Hepatocyte (in vitro differentiated cells): ENCODE measurements around the gene ME2. TPM values are rescaled to one million over a fixed set of nuclear protein-coding genes. Genes with fewer than 3 reads are reported as not detected.

ENCODE experiments used
- DNase-seq: peaks from one replicate; pipeline ENCODE4 v3.0.0-alpha.2; 2016; ENCODE audit warnings: low spot score
- H2AFZ ChIP-seq: fragments of 200-600 bp; sonication (generic); 2 replicates; pipeline ENCODE4 v1.6.0; 2016; ENCODE audit warnings: antibody characterized with exemption, mild to moderate bottlenecking
- H3K27ac ChIP-seq: fragments of 200-600 bp; sonication (generic); 2 replicates; pipeline ENCODE4 v1.5.1; 2016; ENCODE audit warnings: mild to moderate bottlenecking
- H3K27me3 ChIP-seq: fragments of 200-600 bp; sonication (generic); 2 replicates; pipeline ENCODE4 v1.6.1; 2016
- H3K36me3 ChIP-seq: fragments of 200-600 bp; sonication (generic); replicated peaks from 2 replicates; pipeline ENCODE4 v1.5.1; 2016; ENCODE audit warnings: low read depth; ENCODE audit not compliant: insufficient read depth
- H3K4me1 ChIP-seq: fragments of 200-600 bp; sonication (generic); 2 replicates; pipeline ENCODE4 v1.5.1; 2016; ENCODE audit warnings: mild to moderate bottlenecking, moderate library complexity; ENCODE audit not compliant: insufficient read depth
- H3K4me2 ChIP-seq: fragments of 200-600 bp; sonication (generic); 2 replicates; pipeline ENCODE4 v1.6.0; 2016
- H3K4me3 ChIP-seq: fragments of 200-600 bp; sonication (generic); 2 replicates; pipeline ENCODE4 v1.5.1; 2016; ENCODE audit warnings: mild to moderate bottlenecking
- H3K79me2 ChIP-seq: fragments of 200-600 bp; sonication (generic); 2 replicates; pipeline ENCODE4 v1.6.0; 2017; ENCODE audit warnings: mild to moderate bottlenecking
- H3K9me2 ChIP-seq: fragments of 200-600 bp; sonication (generic); replicated peaks from 2 replicates; pipeline ENCODE4 v1.6.0; 2017; ENCODE audit warnings: mild to moderate bottlenecking; ENCODE audit not compliant: insufficient read depth
- H3K9me3 ChIP-seq: fragments of 200-600 bp; sonication (generic); 2 replicates; pipeline ENCODE4 v1.5.1; 2016; ENCODE audit warnings: low read depth, mild to moderate bottlenecking
- H4K20me1 ChIP-seq: fragments of 200-600 bp; sonication (generic); 2 replicates; pipeline ENCODE4 v1.6.0; 2016; ENCODE audit warnings: mild to moderate bottlenecking; ENCODE audit not compliant: insufficient read depth, poor library complexity, severe bottlenecking
- EZH2 ChIP-seq: fragments of 200-600 bp; sonication (generic); IDR thresholded peaks from 2 replicates; pipeline ENCODE4 v1.6.1; 2016; ENCODE audit warnings: antibody characterized with exemption, mild to moderate bottlenecking, borderline replicate concordance
- EZH2phosphoT487 ChIP-seq: fragments of 200-600 bp; sonication (generic); IDR thresholded peaks from one replicate; pipeline ENCODE4 v1.6.1; 2018; ENCODE audit warnings: antibody characterized with exemption, mild to moderate bottlenecking, low read depth, moderate library complexity; ENCODE audit not compliant: unreplicated experiment, severe bottlenecking
- WGBS: methylation state at CpG from one replicate; pipeline ENCODE4 v1.1.6; 2016; ENCODE audit warnings: low lambda C conversion rate; ENCODE audit errors: missing lambda C conversion rate; 5-methylcytosine and 5-hydroxymethylcytosine counted together
- polyA plus RNA-seq: library from polyadenylated mRNA; unstranded; fragments of >200 nt; fragmentation: Nextera tagmentation; extraction: Ambion mirVana; gene quantifications from 2 replicates; pipeline ENCODE4 v1.2.1, GENCODE V29; 2016
- total RNA-seq: library from RNA; depleted of rRNA; stranded (reverse); fragments of >200 nt; gene quantifications from 2 replicates; pipeline ENCODE4 v1.2.3, GENCODE V29; 2014
- TF ChIP-seq, protein P1 (sequence below): fragments of 200-600 bp; sonication (generic); IDR thresholded peaks from 2 replicates; pipeline ENCODE4 v1.5.1; 2016; ENCODE audit warnings: antibody characterized with exemption, mild to moderate bottlenecking; ENCODE audit not compliant: poor library complexity

ME2 gene
- total and polyA plus RNA-seq, 2 experiments from 2014 or later: 33.6 to 45.8 TPM

DNA sequence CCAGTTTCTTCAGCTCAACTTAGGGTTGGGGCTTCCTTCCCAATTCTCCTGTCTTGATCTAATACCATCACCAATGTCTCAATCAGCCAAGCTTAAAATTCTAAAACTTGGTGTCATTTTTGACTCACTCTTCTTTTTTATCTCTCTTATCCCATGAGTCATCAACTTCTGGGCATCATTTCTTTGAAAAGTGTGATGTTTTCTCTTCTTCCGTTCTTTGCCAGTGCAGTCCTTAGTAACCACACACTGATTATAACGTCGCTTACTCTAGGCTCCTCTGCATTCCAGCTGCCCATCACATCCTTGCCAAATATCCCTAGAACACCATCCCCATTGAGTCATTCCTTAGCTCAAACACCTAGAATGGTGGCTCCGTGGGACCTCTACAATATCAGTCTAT lies 31.7 kb upstream of the ME2 start:
- H3K4me2 ChIP-seq: no peak overlapping the region
- H3K4me3 ChIP-seq: no peak overlapping the region
- TF ChIP-seq, protein P1, sequence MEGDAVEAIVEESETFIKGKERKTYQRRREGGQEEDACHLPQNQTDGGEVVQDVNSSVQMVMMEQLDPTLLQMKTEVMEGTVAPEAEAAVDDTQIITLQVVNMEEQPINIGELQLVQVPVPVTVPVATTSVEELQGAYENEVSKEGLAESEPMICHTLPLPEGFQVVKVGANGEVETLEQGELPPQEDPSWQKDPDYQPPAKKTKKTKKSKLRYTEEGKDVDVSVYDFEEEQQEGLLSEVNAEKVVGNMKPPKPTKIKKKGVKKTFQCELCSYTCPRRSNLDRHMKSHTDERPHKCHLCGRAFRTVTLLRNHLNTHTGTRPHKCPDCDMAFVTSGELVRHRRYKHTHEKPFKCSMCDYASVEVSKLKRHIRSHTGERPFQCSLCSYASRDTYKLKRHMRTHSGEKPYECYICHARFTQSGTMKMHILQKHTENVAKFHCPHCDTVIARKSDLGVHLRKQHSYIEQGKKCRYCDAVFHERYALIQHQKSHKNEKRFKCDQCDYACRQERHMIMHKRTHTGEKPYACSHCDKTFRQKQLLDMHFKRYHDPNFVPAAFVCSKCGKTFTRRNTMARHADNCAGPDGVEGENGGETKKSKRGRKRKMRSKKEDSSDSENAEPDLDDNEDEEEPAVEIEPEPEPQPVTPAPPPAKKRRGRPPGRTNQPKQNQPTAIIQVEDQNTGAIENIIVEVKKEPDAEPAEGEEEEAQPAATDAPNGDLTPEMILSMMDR: no peak
- TF ChIP-seq EZH2phosphoT487 (no peak), EZH2 (no peak)
- no peak for DNase-seq
- H3K36me3 ChIP-seq: no peaks in the 10 kb centered on the region
- H3K79me2 ChIP-seq: no peaks in the 10 kb centered on the region
- no peak overlapping the region for H2AFZ ChIP-seq
- no peaks in the 10 kb centered on the region for H3K9me3 ChIP-seq
- WGBS: 91% methylated on average over 4 of the region's 4 CpGs
- no peaks in the 10 kb centered on the region for H4K20me1 ChIP-seq
- no peaks in the 10 kb centered on the region for H3K9me2 ChIP-seq
- H3K27me3 ChIP-seq: no peaks in the 10 kb centered on the region
- no peaks in the 10 kb centered on the region for H3K4me1 ChIP-seq
- no peak overlapping the region for H3K27ac ChIP-seq

DNA sequence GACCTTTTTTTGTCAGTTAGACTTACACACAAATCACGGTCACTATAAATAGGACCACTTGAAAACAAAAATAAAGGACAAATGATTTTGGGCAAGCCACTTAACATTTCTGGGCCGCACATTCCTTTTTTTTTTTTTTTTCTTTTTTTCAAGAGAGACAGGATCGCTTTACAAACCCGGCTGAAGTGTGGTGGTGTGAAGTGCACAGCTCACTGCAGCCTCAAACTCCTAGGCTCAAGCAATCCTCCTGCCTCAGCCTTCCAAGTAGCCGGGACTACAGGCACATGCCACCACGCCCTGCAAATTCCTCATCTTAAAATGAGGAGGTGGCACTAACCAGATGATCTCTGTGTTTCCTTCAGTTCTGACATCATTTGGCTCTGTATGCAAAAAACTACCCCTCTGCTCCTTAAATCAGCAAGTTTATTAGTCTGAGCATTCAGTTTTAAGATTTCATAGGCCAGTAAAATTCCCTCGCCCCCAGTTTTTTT lies 30.8 kb upstream of the ME2 start:
- Histone ChIP-seq H3K36me3 (no peaks in the 10 kb centered on the region), H3K9me2 (no peaks in the 10 kb centered on the region), H3K4me2 (no peak overlapping the region), H3K4me1 (no peaks in the 10 kb centered on the region), H4K20me1 (no peaks in the 10 kb centered on the region), H3K27ac (no peak overlapping the region), H3K9me3 (no peaks in the 10 kb centered on the region), H2AFZ (no peak overlapping the region), H3K27me3 (no peaks in the 10 kb centered on the region), H3K4me3 (no peak overlapping the region), H3K79me2 (no peaks in the 10 kb centered on the region)
- no peak for DNase-seq
- WGBS: 69% methylated on average over 7 of the region's 7 CpGs
- TF ChIP-seq EZH2 (no peak), EZH2phosphoT487 (no peak)
- TF ChIP-seq, protein P1: no peak

DNA sequence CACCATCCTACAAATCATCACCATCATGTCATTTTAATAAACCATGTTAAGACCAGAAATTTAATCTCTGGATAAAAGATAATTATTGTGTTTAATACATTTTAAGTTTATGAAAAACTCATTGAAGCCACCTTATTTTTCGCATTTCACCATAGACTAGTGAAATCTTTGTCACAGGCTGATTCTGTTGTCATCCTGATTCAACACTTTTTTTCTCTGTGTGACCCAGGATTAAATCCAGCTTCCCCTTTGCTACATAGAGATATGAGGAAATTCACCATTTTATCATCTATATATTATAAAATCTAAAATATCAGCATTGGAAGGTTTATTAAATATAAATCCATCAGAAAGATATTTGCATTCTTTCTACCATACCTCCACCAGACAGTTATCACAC lies 29.9 kb upstream of the ME2 start:
- Histone ChIP-seq H3K4me1 (no peaks in the 10 kb centered on the region), H3K36me3 (no peaks in the 10 kb centered on the region), H3K79me2 (no peaks in the 10 kb centered on the region), H2AFZ (no peak overlapping the region), H3K9me2 (no peaks in the 10 kb centered on the region), H3K4me2 (no peak overlapping the region), H3K4me3 (no peak overlapping the region), H4K20me1 (no peaks in the 10 kb centered on the region), H3K27me3 (no peaks in the 10 kb centered on the region), H3K9me3 (no peaks in the 10 kb centered on the region), H3K27ac (no peak overlapping the region)
- 93% methylated on average over 1 of the region's 1 CpG for WGBS
- DNase-seq: no peak
- TF ChIP-seq EZH2phosphoT487 (no peak), EZH2 (no peak)
- TF ChIP-seq, protein P1: no peak

DNA sequence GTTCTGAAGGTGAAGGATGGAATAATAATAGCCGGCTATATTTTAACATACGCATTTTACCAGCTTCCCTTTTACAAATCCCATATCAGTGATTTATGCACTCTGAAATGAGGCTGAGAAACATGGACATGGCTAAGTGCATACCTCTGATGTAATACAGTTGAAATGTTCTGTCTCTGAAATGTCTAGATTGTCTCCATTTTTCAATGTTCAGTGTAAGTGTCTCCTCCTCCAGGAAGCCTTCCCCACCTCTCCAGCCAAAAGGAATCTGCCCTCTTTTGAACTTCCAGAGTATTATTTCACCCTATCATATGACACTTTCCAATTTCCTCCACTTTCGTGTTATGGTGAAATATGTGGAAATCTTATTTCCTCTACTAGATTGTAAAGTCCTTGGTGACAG lies 29.5 kb upstream of the ME2 start:
- TF ChIP-seq, protein P1: no peak
- TF ChIP-seq EZH2phosphoT487 (no peak), EZH2 (no peak)
- H3K4me1 ChIP-seq: peaks cover 4% of the 10 kb centered on the region
- no peaks in the 10 kb centered on the region for H4K20me1 ChIP-seq
- no peaks in the 10 kb centered on the region for H3K36me3 ChIP-seq
- H3K4me3 ChIP-seq: no peak overlapping the region
- H3K27me3 ChIP-seq: no peaks in the 10 kb centered on the region
- no peaks in the 10 kb centered on the region for H3K9me3 ChIP-seq
- no peaks in the 10 kb centered on the region for H3K79me2 ChIP-seq
- H2AFZ ChIP-seq: no peak overlapping the region
- no peaks in the 10 kb centered on the region for H3K9me2 ChIP-seq
- no peak for DNase-seq
- no peak overlapping the region for H3K27ac ChIP-seq
- no peak overlapping the region for H3K4me2 ChIP-seq
- WGBS: 78% methylated on average over 3 of the region's 3 CpGs
